Mucosa of descending colon (tissue), 3 donors: ENCODE data around the gene PLVAP. TPM values are rescaled to one million over a fixed set of nuclear protein-coding genes. Genes with fewer than 3 reads are reported as not detected.
A peak's percentile ranks its signal among the peaks of the same experiment; 100 is the strongest.

Source experiments
- ATAC-seq: fragments of 200-7000 bp; cut with Tn5 transposase; one replicate; pipeline ENCODE4 v1.9.1; 2020; ENCODE audit warnings: mild to moderate bottlenecking, moderate library complexity
- DNase-seq, 3 donors: peaks; one replicate each; pipeline ENCODE4 v3.0.0-alpha.2; 2020
- H3K36me3 ChIP-seq: fragments of 200-600 bp; one replicate; pipeline ENCODE4 v1.8.0; 2021; ENCODE audit warnings: low read depth, mild to moderate bottlenecking
- H3K4me1 ChIP-seq: fragments of 200-600 bp; one replicate; pipeline ENCODE4 v1.8.0; 2021; ENCODE audit warnings: low read depth, mild to moderate bottlenecking
- H3K4me3 ChIP-seq: fragments of 200-600 bp; one replicate; pipeline ENCODE4 v1.8.0; 2021; ENCODE audit warnings: mild to moderate bottlenecking
- H3K9me3 ChIP-seq: fragments of 200-600 bp; one replicate; pipeline ENCODE4 v1.8.0; 2021; ENCODE audit warnings: mild to moderate bottlenecking
- CTCF ChIP-seq: fragments of 200-600 bp; IDR thresholded peaks from one replicate; pipeline ENCODE4 v1.8.0; 2022; ENCODE audit warnings: antibody characterized with exemption, mild to moderate bottlenecking
- intact Hi-C, 2 donors: fragments of 100-400 bp; cut with DNase I in 1 of 2; cut with micrococcal nuclease in 1 of 2; formaldehyde crosslinking; loops; one replicate each; pipeline versions ENCODE4 v1.11.0 to v1.11.1; 2022; cut with DNase I, micrococcal nuclease
- total RNA-seq, 3 donors: library from RNA; stranded (reverse); fragmentation: NEBNext Ultra II Directional in 2 of 3; extraction: Animal tissue kit (Norgen Biotek cat#: 25700) in 2 of 3; gene quantifications; one replicate each; pipeline versions ENCODE4 v1.2.1 to v1.2.4, GENCODE V29; 2021 to 2023
- donor health status: DM: no; HTN: no; CAD: no; lungs with moderate emphysema.
- donor health status: DM: no; HTN: no; CAD: no.
- donor health status: DM: no; HTN: yes; CAD: no.

The PLVAP gene
- total RNA-seq, 3 donors from 2014 or later, result 22.2 to 42.2 (median 32.8) TPM

GRCh38 chr19:17389957-17390664 is 13.0 kb upstream of the PLVAP start:
- H3K36me3 ChIP-seq, result no peaks in the 10 kb centered on the region
- DNase-seq (peak in 1 of 3 donors; percentile 49), ATAC-seq (no peak)
- H3K9me3 ChIP-seq, result no peaks in the 10 kb centered on the region
- H3K4me1 ChIP-seq, result peaks cover 12% of the 10 kb centered on the region
- no peak overlapping the region for H3K4me3 ChIP-seq
- intact Hi-C loops, result loop anchor here (5.0 to 10.0 kb wide), 3 partner anchors 43 to 95 kb away; partner anchors contain the start of gene NXNL1 (in 1 of the 2)
- no peak for TF ChIP-seq CTCF

- ATAC-seq (no peak), DNase-seq (no peak)
- TF ChIP-seq CTCF, result no peak
- intact Hi-C loops, result loop anchor here (5.0 kb wide), 1 partner anchor 42 kb away; no protein-coding TSS in a partner anchor
- no peaks in the 10 kb centered on the region for H3K9me3 ChIP-seq
- no peak overlapping the region for H3K4me3 ChIP-seq
- H3K4me1 ChIP-seq, result peaks cover 12% of the 10 kb centered on the region
- no peaks in the 10 kb centered on the region for H3K36me3 ChIP-seq
Observed at GRCh38 chr19:17389288-17389687, 12.1 kb upstream of the PLVAP start.

GRCh38 chr19:17385878-17386611 is 8.9 kb upstream of the PLVAP start:
- peaks cover 8% of the 10 kb centered on the region for H3K4me1 ChIP-seq
- DNase-seq (peak; percentile 68 to 77 (median 75)), ATAC-seq (peak; percentile 65)
- intact Hi-C loops, result loop anchor here (5.0 kb wide), 1 partner anchor 39 kb away; no protein-coding TSS in a partner anchor
- TF ChIP-seq CTCF, result peak; percentile 84
- H3K9me3 ChIP-seq, result no peaks in the 10 kb centered on the region
- H3K4me3 ChIP-seq, result no peak overlapping the region
- H3K36me3 ChIP-seq, result no peaks in the 10 kb centered on the region

- Histone ChIP-seq H3K4me1 (peaks cover 6% of the 10 kb centered on the region), H3K36me3 (no peaks in the 10 kb centered on the region), H3K9me3 (no peaks in the 10 kb centered on the region), H3K4me3 (no peak overlapping the region)
- TF ChIP-seq CTCF, result no peak
- intact Hi-C loops, result no loop called here
- ATAC-seq (no peak), DNase-seq (no peak)
Observed at GRCh38 chr19:17380426-17381138, 3.4 kb upstream of the PLVAP start.

GRCh38 chr19:17379221-17379631 is 2.1 kb upstream of the PLVAP start:
- no peak for TF ChIP-seq CTCF
- Histone ChIP-seq H3K4me3 (no peak overlapping the region), H3K4me1 (peaks cover 6% of the 10 kb centered on the region), H3K9me3 (no peaks in the 10 kb centered on the region), H3K36me3 (no peaks in the 10 kb centered on the region)
- intact Hi-C loops, result no loop called here
- DNase-seq, result no peak
- ATAC-seq, result no peak
